NCI-H2029 treated with DMSO at 0.1 percent for 48 hours (cell line): Measurements from ENCODE around the gene ZBTB45.
A peak's percentile ranks its signal among the peaks of the same experiment; 100 is the strongest.
"Not testable (repeated sequence)": the region's sequence is repeated elsewhere in the genome, so short reads cannot be mapped to it uniquely, and the experiment has no call there.

ENCODE experiments used
- DNase-seq: peaks from one replicate; lab custom pipeline; 2025; lab: John Stamatoyannopoulos, UW

ZBTB45 gene

GRCh38 chr19:58474997-58475713 is 44.5 kb downstream of the ZBTB45 start:
- DNase-seq, result no peak

GRCh38 chr19:58474291-58474996 is 45.2 kb downstream of the ZBTB45 start:
- no peak for DNase-seq

GRCh38 chr19:58473775-58474174 is 45.8 kb downstream of the ZBTB45 start:
- no peak for DNase-seq

- DNase-seq, result no peak
Observed at GRCh38 chr19:58471736-58472135, 47.9 kb downstream of the ZBTB45 start.

GRCh38 chr19:58470837-58471543 is 48.6 kb downstream of the ZBTB45 start:
- DNase-seq, result not testable (repeated sequence)

- no peak for DNase-seq
Observed at GRCh38 chr19:58469241-58470013, 50.2 kb downstream of the ZBTB45 start.

- no peak for DNase-seq
Observed at GRCh38 chr19:58468216-58468839, 51.3 kb downstream of the ZBTB45 start.

- peak; percentile 83 for DNase-seq
Observed at GRCh38 chr19:58466760-58467589, 52.6 kb downstream of the ZBTB45 start, which contains the start of gene ZNF324. TSS of gene ZNF324 (plus strand) at chr19:58467080. CDS start at chr19:58469186, 2,106 bp downstream.

GRCh38 chr19:58466089-58466759 is 53.4 kb downstream of the ZBTB45 start:
- no peak for DNase-seq
